Parathyroid adenoma (tissue), 2 donors: Measurements from ENCODE around the gene FEZF2.

ENCODE experiments used
- H2AFZ ChIP-seq: fragments of 300-600 bp; sonication (generic); one replicate; pipeline ENCODE4 v1.7.0; 2017; ENCODE audit warnings: antibody characterized with exemption, mild to moderate bottlenecking
- H3K27ac ChIP-seq: fragments of 300-600 bp; sonication (generic); one replicate; pipeline ENCODE4 v1.7.0; 2017
- H3K27me3 ChIP-seq: fragments of 300-600 bp; sonication (generic); one replicate; pipeline ENCODE4 v1.7.0; 2017; ENCODE audit warnings: low read length; ENCODE audit not compliant: control insufficient read depth, insufficient read depth
- H3K36me3 ChIP-seq: fragments of 300-600 bp; sonication (generic); one replicate; pipeline ENCODE4 v1.7.0; 2017; ENCODE audit warnings: low read length; ENCODE audit not compliant: control insufficient read depth, insufficient read depth
- H3K4me1 ChIP-seq: fragments of 300-600 bp; sonication (generic); one replicate; pipeline ENCODE4 v1.7.0; 2017; ENCODE audit warnings: control low read depth
- H3K4me2 ChIP-seq: fragments of 300-600 bp; sonication (generic); one replicate; pipeline ENCODE4 v1.7.0; 2017; ENCODE audit warnings: low read length
- H3K4me3 ChIP-seq: fragments of 300-600 bp; sonication (generic); one replicate; pipeline ENCODE4 v1.7.0; 2017; ENCODE audit warnings: low read depth, low read length
- H3K79me2 ChIP-seq: fragments of 300-600 bp; sonication (generic); one replicate; pipeline ENCODE4 v1.7.0; 2017; ENCODE audit warnings: control low read depth
- H3K9ac ChIP-seq: fragments of 300-600 bp; sonication (generic); one replicate; pipeline ENCODE4 v1.7.0; 2017; ENCODE audit warnings: mild to moderate bottlenecking
- H3K9me3 ChIP-seq: fragments of 300-600 bp; sonication (generic); one replicate; pipeline ENCODE4 v1.7.0; 2017; ENCODE audit warnings: low read length; ENCODE audit not compliant: control insufficient read depth
- CTCF ChIP-seq: fragments of 300-600 bp; sonication (generic); IDR thresholded peaks from one replicate; pipeline ENCODE4 v1.7.0; 2017; ENCODE audit warnings: antibody characterized with exemption, mild to moderate bottlenecking
- donor health status: primary hyperparathyroidism.

The FEZF2 gene

GRCh38 chr3:62329971-62330370 is 43.4 kb downstream of the FEZF2 start:
- Histone ChIP-seq H3K36me3 (no peaks in the 10 kb centered on the region), H3K27me3 (no peaks in the 10 kb centered on the region), H3K4me1 (no peaks in the 10 kb centered on the region), H3K27ac (no peak overlapping the region), H2AFZ (no peak overlapping the region), H3K9me3 (no peaks in the 10 kb centered on the region), H3K79me2 (no peaks in the 10 kb centered on the region), H3K4me3 (no peak overlapping the region), H3K4me2 (no peak overlapping the region), H3K9ac (no peak overlapping the region)
- TF ChIP-seq CTCF: no peak

- H3K79me2 ChIP-seq: no peaks in the 10 kb centered on the region
- H3K27ac ChIP-seq: no peak overlapping the region
- H3K4me2 ChIP-seq: no peak overlapping the region
- no peaks in the 10 kb centered on the region for H3K36me3 ChIP-seq
- H3K9me3 ChIP-seq: no peaks in the 10 kb centered on the region
- TF ChIP-seq CTCF: no peak
- no peak overlapping the region for H2AFZ ChIP-seq
- no peaks in the 10 kb centered on the region for H3K27me3 ChIP-seq
- H3K4me1 ChIP-seq: no peaks in the 10 kb centered on the region
- H3K4me3 ChIP-seq: no peak overlapping the region
- no peak overlapping the region for H3K9ac ChIP-seq
Observed at GRCh38 chr3:62325896-62326295, 47.5 kb downstream of the FEZF2 start.

- Histone ChIP-seq H3K27ac (no peak overlapping the region), H2AFZ (no peak overlapping the region), H3K36me3 (no peaks in the 10 kb centered on the region), H3K4me2 (no peak overlapping the region), H3K9ac (no peak overlapping the region), H3K9me3 (no peaks in the 10 kb centered on the region), H3K27me3 (no peaks in the 10 kb centered on the region), H3K4me1 (peaks cover 2% of the 10 kb centered on the region), H3K79me2 (no peaks in the 10 kb centered on the region), H3K4me3 (no peak overlapping the region)
- no peak for TF ChIP-seq CTCF
Observed at GRCh38 chr3:62323241-62323640, 50.1 kb downstream of the FEZF2 start.
